SK-N-SH (cell line): Measurements from ENCODE around the gene TBCD.

Source experiments
- ELF1 ChIP-seq: IDR thresholded peaks from 2 replicates; pipeline ENCODE4 v1.4.0; 2012
- EZH2phosphoT487 ChIP-seq: fragments of 200-600 bp; sonication (generic); IDR thresholded peaks from 2 replicates; pipeline ENCODE4 v1.6.1; 2017; ENCODE audit warnings: low read depth, mixed run types, mild to moderate bottlenecking, antibody characterized with exemption, moderate library complexity, borderline replicate concordance
- MEF2A ChIP-seq: IDR thresholded peaks from 2 replicates; pipeline ENCODE4 v1.4.0; 2012; ENCODE audit warnings: low read depth, borderline replicate concordance
- POLR2AphosphoS5 ChIP-seq: IDR thresholded peaks from 2 replicates; pipeline ENCODE4 v1.6.1; 2012; ENCODE audit warnings: low read depth, low read length
- RAD21 ChIP-seq: IDR thresholded peaks from 2 replicates; pipeline ENCODE4 v1.6.1; 2012; ENCODE audit warnings: mild to moderate bottlenecking, low read length
- RCOR1 ChIP-seq: fragments of 150-350 bp; IDR thresholded peaks from 2 replicates; pipeline ENCODE4 v1.6.1; 2017; ENCODE audit warnings: antibody characterized with exemption, low read length
- RFX5 ChIP-seq: IDR thresholded peaks from 2 replicates; pipeline ENCODE4 v1.6.1; 2012; ENCODE audit warnings: mild to moderate bottlenecking, improper control_type of control experiment, low read length
- TF ChIP-seq, protein P1 (sequence below): fragments of 200-600 bp; sonication (generic); IDR thresholded peaks from 2 replicates; pipeline ENCODE4 v1.6.1; 2017; ENCODE audit warnings: antibody characterized with exemption, mild to moderate bottlenecking, moderate library complexity
- TF ChIP-seq, protein P2 (sequence below): fragments of 150-350 bp; IDR thresholded peaks from 2 replicates; pipeline ENCODE4 v1.6.1; 2017; ENCODE audit warnings: antibody characterized with exemption, low read length, low read depth, borderline replicate concordance
- TF ChIP-seq, protein P3 (sequence below): IDR thresholded peaks from 2 replicates; pipeline ENCODE4 v1.4.0; 2012; ENCODE audit warnings: low read depth, borderline replicate concordance

DNA sequence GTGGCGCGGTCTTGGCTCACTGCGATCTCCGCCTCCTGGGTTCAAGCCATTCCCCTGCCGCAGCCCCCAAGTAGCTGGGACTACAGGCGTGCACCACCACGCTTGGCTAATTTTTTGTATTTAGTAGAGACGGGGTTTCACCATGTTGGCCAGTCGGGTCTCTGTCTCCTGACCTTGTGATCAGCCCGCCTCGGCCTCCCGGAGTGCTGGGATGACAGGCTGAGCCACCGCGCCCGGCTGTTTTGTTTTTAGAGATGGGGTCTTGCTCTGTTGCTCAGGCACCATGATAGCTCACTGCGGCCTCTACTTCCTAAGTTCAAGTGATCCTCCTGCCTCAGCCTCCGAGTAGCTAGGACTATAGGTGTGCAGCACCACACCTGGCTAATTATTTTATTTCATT, 60.7 kb downstream of the TBCD start:
- TF ChIP-seq POLR2AphosphoS5 (no peak), ELF1 (no peak), RAD21 (no peak), MEF2A (no peak), RCOR1 (no peak), EZH2phosphoT487 (no peak), RFX5 (no peak)
- TF ChIP-seq, protein P1, sequence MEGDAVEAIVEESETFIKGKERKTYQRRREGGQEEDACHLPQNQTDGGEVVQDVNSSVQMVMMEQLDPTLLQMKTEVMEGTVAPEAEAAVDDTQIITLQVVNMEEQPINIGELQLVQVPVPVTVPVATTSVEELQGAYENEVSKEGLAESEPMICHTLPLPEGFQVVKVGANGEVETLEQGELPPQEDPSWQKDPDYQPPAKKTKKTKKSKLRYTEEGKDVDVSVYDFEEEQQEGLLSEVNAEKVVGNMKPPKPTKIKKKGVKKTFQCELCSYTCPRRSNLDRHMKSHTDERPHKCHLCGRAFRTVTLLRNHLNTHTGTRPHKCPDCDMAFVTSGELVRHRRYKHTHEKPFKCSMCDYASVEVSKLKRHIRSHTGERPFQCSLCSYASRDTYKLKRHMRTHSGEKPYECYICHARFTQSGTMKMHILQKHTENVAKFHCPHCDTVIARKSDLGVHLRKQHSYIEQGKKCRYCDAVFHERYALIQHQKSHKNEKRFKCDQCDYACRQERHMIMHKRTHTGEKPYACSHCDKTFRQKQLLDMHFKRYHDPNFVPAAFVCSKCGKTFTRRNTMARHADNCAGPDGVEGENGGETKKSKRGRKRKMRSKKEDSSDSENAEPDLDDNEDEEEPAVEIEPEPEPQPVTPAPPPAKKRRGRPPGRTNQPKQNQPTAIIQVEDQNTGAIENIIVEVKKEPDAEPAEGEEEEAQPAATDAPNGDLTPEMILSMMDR: no peak
- TF ChIP-seq, protein P2, sequence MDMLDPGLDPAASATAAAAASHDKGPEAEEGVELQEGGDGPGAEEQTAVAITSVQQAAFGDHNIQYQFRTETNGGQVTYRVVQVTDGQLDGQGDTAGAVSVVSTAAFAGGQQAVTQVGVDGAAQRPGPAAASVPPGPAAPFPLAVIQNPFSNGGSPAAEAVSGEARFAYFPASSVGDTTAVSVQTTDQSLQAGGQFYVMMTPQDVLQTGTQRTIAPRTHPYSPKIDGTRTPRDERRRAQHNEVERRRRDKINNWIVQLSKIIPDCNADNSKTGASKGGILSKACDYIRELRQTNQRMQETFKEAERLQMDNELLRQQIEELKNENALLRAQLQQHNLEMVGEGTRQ: no peak
- TF ChIP-seq, protein P3, sequence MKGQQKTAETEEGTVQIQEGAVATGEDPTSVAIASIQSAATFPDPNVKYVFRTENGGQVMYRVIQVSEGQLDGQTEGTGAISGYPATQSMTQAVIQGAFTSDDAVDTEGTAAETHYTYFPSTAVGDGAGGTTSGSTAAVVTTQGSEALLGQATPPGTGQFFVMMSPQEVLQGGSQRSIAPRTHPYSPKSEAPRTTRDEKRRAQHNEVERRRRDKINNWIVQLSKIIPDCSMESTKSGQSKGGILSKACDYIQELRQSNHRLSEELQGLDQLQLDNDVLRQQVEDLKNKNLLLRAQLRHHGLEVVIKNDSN: no peak
